ENCODE data around the gene SLC9A9. TPM values are rescaled to one million over a fixed set of nuclear protein-coding genes. Genes with fewer than 3 reads are reported as not detected.

Gene SLC9A9
- polyA plus RNA-seq, 1 experiment, result 2.4 TPM

DNA sequence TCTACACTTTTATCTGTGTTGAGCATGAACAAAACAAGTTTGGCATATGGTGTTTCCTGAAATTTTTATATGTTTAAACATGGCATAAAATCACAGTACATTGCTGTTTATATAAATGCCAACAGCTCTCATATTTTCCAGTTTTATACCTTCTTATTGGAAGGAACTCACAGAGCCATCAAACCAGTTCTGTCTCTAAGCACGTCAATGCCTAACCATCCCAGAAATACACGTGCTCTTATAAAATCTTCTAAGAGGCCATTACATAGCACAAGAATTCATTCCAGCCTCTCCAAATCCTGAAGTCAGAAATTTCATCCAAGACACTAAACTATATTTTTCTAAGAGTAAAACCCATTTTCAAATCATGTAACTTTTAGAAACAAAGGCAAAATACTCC is 20.8 kb downstream of the SLC9A9 start:
- TF ChIP-seq CTCF (IDR thresholded peaks at IDR 0.05; ENCODE audit: insufficient read depth, low read depth, low read length), result no peak
- ChIA-PET POLR2A (no interaction called here), CTCF (no interaction called here)

GRCh38 chr3:143826296-143826695 is 22.0 kb downstream of the SLC9A9 start:
- CTCF ChIA-PET, result no interaction called here
- DNase-seq (ENCODE audit: low read depth), result no peak
- no peaks in the 10 kb centered on the region for H3K36me3 ChIP-seq (ENCODE audit: control insufficient read depth, insufficient read depth, low read length)
- POLR2A ChIA-PET, result interaction anchor here (0.6 kb wide), 1 partner anchor 1256 kb away, joined by 5 read pairs; no protein-coding TSS in a partner anchor
- H3K4me3 ChIP-seq (ENCODE audit: low read depth, low read length), result no peak overlapping the region
- no peaks in the 10 kb centered on the region for H3K27me3 ChIP-seq (ENCODE audit: control insufficient read depth, insufficient read depth, low read length)
- no peak for TF ChIP-seq CTCF (IDR thresholded peaks at IDR 0.05; ENCODE audit: insufficient read depth, low read depth, low read length)

More for the DNA sequence above, 20.8 kb downstream of the SLC9A9 start:
- H3K27me3 ChIP-seq (ENCODE audit: control insufficient read depth, insufficient read depth, low read length), result no peaks in the 10 kb centered on the region
- DNase-seq (ENCODE audit: low read depth), result no peak
- H3K36me3 ChIP-seq (ENCODE audit: control insufficient read depth, insufficient read depth, low read length), result no peaks in the 10 kb centered on the region
- H3K4me3 ChIP-seq (ENCODE audit: low read depth, low read length), result no peak overlapping the region

DNA sequence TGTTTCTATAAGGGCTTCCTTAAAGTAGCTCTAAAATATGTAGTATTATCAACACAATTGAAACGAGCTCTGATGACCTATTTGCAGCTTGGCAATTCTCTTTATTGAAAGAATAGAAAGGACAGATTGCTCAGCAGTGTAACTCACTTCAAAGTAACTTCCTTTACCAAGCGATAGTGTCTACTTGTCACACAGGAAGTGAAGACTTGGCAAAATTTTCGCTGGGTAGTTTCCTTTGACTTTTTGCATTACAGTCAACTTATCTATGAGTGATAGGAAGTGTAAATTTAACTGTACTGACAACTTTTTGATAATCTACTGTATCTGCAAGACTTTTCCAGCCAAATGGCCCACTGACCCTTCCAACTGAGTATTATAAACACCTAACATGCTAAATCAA is 22.8 kb downstream of the SLC9A9 start:
- no peak for TF ChIP-seq CTCF (IDR thresholded peaks at IDR 0.05; ENCODE audit: insufficient read depth, low read depth, low read length)
- no peak for DNase-seq (ENCODE audit: low read depth)
- Histone ChIP-seq H3K4me3 (ENCODE audit: low read depth, low read length) (no peak overlapping the region), H3K27me3 (ENCODE audit: control insufficient read depth, insufficient read depth, low read length) (no peaks in the 10 kb centered on the region), H3K36me3 (ENCODE audit: control insufficient read depth, insufficient read depth, low read length) (no peaks in the 10 kb centered on the region)
- CTCF ChIA-PET, result no interaction called here
- POLR2A ChIA-PET, result no interaction called here

GRCh38 chr3:143824735-143825385 is 23.4 kb downstream of the SLC9A9 start:
- no peak for TF ChIP-seq CTCF (IDR thresholded peaks at IDR 0.05; ENCODE audit: insufficient read depth, low read depth, low read length)
- Histone ChIP-seq H3K36me3 (ENCODE audit: control insufficient read depth, insufficient read depth, low read length) (no peaks in the 10 kb centered on the region), H3K27me3 (ENCODE audit: control insufficient read depth, insufficient read depth, low read length) (no peaks in the 10 kb centered on the region), H3K4me3 (ENCODE audit: low read depth, low read length) (no peak overlapping the region)
- no peak for DNase-seq (ENCODE audit: low read depth)
- ChIA-PET CTCF (no interaction called here), POLR2A (interaction anchor here (0.7 kb wide), 1 partner anchor 9 kb away, joined by 4 read pairs; no protein-coding TSS in a partner anchor)

DNA sequence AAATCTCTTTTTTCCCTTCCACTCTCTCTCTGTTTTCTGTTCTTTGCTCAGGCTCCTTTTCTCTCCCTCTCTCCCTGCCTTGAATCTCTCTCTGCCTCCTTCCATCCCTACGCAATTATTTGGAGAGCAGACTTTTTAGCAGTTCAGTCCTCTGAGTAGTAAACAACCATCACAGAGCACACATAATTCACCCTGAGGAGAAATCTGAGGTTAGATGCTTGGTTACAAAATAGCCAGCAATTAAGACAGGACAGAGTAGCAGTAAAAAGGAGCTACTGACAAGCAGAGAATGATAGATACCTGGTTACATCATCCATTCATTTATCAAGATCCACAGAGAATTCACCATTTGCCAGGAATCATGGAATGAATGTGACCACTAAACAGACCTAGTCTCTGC is 25.5 kb downstream of the SLC9A9 start:
- TF ChIP-seq CTCF (IDR thresholded peaks at IDR 0.05; ENCODE audit: insufficient read depth, low read depth, low read length), result no peak
- DNase-seq (ENCODE audit: low read depth), result no peak
- CTCF ChIA-PET, result no interaction called here
- H3K4me3 ChIP-seq (ENCODE audit: low read depth, low read length), result no peak overlapping the region
- POLR2A ChIA-PET, result no interaction called here
- H3K36me3 ChIP-seq (ENCODE audit: control insufficient read depth, insufficient read depth, low read length), result no peaks in the 10 kb centered on the region
- no peaks in the 10 kb centered on the region for H3K27me3 ChIP-seq (ENCODE audit: control insufficient read depth, insufficient read depth, low read length)
